Activated naive CD4-positive, alpha-beta T cell treated with anti-CD3 and anti-CD28 coated beads, Interleukin-2, amount 50 U/mL, for 72 hours (primary cell): ENCODE data around the gene ROR2. TPM values are rescaled to one million over a fixed set of nuclear protein-coding genes. Genes with fewer than 3 reads are reported as not detected.
A peak's percentile ranks its signal among the peaks of the same experiment; 100 is the strongest.

Experiments used
- ATAC-seq, 2 donors: fragments of 150-1000 bp; cut with Tn5 transposase; 2 replicates each; pipeline ENCODE4 v1.10.0; 2021; ENCODE audit warnings: mild to moderate bottlenecking in 2 of 2, moderate library complexity in 2 of 2
- DNase-seq, 2 donors: peaks; one replicate each; pipeline ENCODE4 v3.0.0; 2021 to 2022; ENCODE audit warnings: low spot score in 2 of 2
- H3K27ac Mint-ChIP-seq, 2 donors: one replicate each; pipeline ENCODE4 v1.8.0; 2022; ENCODE audit warnings: mild to moderate bottlenecking in 2 of 2, mixed read lengths in 2 of 2
- H3K36me3 Mint-ChIP-seq, 2 donors: one replicate each; pipeline ENCODE4 v1.8.0; 2022; ENCODE audit warnings: mixed read lengths in 2 of 2
- H3K9me3 Mint-ChIP-seq, 2 donors: one replicate each; pipeline ENCODE4 v1.8.0; 2022; ENCODE audit warnings: mixed read lengths in 2 of 2
- total RNA-seq, 2 donors: library from RNA; stranded (reverse); gene quantifications; one replicate each; pipeline ENCODE4 v1.2.3, GENCODE V29; 2022

Gene ROR2
- total RNA-seq, 2 donors from 2014 or later: not detected

DNA sequence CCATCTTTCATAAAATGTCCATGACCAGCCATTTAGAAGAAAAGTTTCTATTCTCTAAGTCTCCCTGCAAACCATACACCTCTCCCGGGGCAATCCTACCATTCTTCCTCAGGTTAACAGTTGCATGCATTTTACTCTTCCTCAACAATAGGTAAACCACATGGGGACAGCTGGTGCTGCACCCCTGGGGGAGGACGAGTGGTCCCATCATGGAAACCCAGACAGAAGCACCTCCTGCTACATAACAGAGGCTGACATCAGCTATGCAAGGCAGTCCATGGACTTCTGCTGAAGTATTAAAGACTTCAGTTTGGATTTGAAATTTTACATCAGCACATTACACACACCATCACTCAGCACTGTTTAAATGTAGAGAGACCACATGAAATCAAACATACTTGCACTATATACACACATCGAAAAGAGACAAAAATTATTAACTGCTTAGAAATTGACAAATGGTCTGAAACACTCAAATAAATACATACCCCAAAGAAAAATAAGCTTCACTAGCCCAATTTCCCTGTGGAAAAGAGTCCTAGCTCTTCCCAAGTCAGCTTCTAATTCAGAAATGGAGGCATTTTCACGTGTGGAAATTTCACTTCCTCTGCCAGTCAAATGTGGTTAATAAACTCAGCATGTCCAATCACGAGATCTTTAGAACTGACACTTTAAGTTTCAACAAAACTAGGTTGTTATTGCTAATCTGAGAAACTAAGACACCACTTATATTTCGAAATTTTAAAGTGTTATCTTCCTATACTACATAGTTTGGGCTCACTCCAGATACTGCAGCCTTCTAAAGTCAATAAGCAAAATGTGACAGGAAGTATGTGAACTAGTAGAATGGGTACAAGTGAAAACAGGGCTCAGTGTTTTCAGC is 173.4 kb downstream of the ROR2 start:
- ATAC-seq (no peak), DNase-seq (no peak)
- Mint-ChIP-seq H3K27ac (no peak overlapping the region), H3K9me3 (no peaks in the 10 kb centered on the region), H3K36me3 (no peaks in the 10 kb centered on the region)

DNA sequence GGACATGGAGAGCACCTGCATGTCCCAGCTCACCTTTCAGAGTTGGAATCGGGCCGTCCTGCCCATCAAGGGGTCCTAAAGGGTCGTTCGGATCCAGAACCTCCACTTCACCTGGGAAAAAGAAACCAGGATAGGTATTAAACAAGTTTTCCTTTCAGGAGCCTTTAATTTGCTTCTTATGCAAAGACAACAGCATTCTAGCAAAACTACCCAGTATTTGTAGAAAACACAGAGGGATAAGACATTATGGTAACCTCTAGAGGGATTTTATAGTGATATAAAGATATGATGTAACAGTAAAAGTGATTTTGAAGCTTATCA is 174.4 kb downstream of the ROR2 start:
- H3K27ac Mint-ChIP-seq: no peak overlapping the region
- H3K36me3 Mint-ChIP-seq: no peaks in the 10 kb centered on the region
- DNase-seq: no peak
- H3K9me3 Mint-ChIP-seq: no peaks in the 10 kb centered on the region
- ATAC-seq: no peak

DNA sequence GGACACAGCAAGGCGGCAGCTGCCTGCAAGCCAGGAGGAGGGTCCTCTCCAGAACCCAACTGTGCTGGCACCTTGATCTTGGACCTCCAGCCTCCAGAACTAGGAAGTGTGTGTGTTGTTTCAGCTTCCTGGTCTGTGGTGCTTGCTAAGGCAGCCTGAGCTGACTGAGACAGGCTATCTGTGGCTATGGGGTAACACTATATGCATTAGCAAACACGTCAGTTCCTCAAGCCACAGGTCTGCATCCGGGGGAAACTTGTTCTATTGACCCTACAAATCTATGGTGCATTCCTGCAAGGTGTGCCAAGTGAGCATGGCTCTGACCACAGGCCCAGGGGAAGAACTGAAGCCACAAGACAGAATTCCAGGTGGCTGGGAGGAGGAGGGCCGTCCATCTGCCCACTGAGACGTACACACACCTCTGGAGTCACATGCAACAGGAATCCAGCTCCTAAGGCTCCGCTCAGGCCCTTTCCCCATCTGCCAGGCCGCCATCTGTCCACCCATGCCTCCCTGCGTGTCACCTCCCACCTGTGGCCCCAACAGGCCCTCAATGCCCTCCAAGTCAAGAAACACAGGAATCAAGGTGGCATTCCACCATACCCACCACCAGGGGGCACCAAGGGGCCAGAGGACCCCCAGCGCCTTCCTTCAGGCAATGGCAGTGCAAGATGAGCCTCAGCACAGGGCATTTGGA is 174.9 kb downstream of the ROR2 start:
- ATAC-seq (peak; percentile 46 to 63), DNase-seq (peak in 1 of 2 donors; percentile 76)
- H3K9me3 Mint-ChIP-seq: no peaks in the 10 kb centered on the region
- H3K36me3 Mint-ChIP-seq: no peaks in the 10 kb centered on the region
- no peak overlapping the region for H3K27ac Mint-ChIP-seq

DNA sequence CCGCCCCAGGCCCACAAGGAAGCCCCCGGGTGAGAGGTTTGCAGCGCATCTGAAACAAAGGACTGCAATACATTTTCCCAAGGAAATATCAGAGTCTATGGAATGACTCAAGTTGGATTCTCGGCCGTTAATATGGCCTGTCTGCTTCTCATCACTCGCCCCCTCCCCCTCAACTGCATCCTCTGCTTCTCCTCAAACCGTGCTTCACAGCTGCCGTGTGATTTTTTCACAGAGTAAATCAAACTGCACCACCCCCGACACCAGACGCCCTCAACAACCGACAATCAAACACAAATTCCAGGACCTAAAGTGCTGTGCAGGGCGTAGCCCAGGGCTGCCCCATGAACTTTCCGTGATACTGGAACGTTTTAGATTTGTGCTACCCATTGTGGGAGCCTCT is 176.9 kb downstream of the ROR2 start:
- Mint-ChIP-seq H3K9me3 (no peaks in the 10 kb centered on the region), H3K36me3 (no peaks in the 10 kb centered on the region), H3K27ac (no peak overlapping the region)
- no peak for DNase-seq
- no peak for ATAC-seq

DNA sequence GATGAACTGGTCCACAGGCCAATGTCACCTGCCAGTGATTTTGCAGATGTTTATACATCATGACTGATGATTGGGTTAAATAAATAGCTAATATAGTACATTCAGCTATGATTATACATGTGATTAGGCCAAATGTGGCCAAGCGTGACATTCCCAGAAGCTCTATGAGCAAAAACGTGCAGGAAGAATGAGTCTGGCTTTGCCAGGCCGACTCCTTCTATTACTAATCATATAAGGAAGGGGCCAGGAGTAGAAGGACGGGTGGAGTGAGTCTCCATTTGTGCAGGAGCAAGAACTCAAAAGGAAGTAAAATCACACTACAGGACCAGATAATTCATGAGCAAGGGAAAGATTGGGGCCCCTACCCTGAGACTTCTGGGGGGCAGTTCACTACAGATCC is 178.2 kb downstream of the ROR2 start:
- H3K27ac Mint-ChIP-seq: no peak overlapping the region
- no peaks in the 10 kb centered on the region for H3K9me3 Mint-ChIP-seq
- ATAC-seq (no peak), DNase-seq (no peak)
- no peaks in the 10 kb centered on the region for H3K36me3 Mint-ChIP-seq

DNA sequence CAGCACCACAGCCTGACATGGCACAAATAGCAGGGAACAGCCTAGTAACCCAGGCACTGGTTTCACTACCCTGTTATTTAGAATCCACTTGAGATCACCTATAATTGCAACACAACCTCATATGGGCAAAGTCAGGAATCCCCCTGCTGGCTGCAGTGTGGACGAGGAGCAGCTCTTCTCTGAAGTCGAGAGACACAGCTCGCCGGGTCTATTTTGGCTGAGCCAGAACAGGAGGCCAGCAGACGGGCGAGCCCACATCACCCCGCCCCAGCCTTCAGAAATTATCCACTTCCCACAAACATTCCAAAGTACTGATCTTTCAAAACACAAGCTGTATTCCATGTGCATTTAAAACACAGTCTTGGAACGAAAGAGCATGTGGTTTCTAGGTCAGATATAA is 179.0 kb downstream of the ROR2 start:
- H3K9me3 Mint-ChIP-seq: no peaks in the 10 kb centered on the region
- H3K36me3 Mint-ChIP-seq: no peaks in the 10 kb centered on the region
- no peak for DNase-seq
- no peak for ATAC-seq
- no peak overlapping the region for H3K27ac Mint-ChIP-seq

DNA sequence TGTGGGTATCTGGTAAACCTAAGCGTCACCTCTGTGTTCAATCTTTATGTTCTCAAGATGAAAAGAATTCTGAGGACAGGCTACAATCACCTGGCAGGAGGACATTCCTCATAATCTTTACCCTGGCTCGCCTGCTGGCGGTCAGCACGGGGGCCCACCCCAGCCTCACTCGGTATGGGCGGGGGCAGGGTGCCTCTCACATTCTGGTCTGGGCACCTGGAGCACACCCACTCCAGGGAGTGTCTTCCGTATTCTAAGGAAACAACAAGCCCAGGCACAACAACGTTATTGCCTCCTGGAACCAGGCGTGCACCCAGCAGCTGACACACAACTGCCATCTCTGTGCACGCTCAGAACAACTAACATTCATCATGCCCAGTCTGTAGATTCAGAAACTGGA is 179.8 kb downstream of the ROR2 start:
- Mint-ChIP-seq H3K36me3 (no peaks in the 10 kb centered on the region), H3K9me3 (peaks cover 0 to under 1% of the 10 kb centered on the region in 2 donors), H3K27ac (no peak overlapping the region)
- DNase-seq: no peak
- ATAC-seq: no peak

DNA sequence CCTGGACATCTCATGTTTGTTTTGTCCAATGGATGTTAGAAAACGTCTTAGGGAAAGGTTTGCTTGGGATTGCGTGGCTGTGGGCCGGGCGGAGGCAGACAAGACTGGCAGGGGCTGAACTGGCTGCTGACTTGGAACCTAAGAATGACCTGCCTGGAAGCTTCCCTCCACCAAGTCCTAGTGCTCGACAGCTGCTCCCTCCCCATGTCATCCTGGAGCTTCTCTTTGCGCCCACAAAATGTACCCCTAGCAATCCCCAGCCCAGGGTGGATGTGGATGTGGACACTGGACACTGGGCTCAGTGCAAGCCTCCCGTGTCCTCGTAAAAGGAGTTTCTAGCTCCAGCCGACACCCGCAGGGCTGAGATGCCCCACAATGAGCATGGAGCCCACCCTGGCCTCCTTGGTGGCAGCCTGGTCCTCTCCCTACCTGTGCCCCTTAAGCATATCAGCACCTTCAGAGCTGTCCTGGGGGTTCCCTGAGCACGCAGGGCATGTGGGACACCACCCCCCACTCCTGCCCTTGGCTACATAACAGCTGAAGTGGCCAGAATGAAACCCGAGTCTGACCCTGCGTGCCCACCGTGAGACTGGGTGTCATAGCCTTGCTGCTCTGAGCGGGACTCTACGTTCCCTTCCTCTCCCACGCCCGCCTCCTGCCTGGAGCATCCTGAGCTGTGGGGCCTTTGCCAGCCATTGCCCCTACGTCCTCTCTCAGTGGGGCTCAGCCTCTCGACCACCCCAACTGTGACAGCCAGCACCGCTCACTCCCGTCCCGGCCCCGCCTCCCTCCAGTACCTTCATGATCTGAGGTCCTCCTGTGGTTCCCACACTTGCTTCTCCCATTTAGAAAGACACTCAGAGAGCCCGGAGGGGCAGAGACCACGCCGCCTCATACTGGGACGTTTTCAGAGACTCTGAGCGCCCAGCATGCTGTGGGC is 180.8 kb downstream of the ROR2 start:
- no peak overlapping the region for H3K27ac Mint-ChIP-seq
- ATAC-seq (no peak), DNase-seq (no peak)
- H3K9me3 Mint-ChIP-seq: peaks cover 0 to 3% of the 10 kb centered on the region in 2 donors
- no peaks in the 10 kb centered on the region for H3K36me3 Mint-ChIP-seq

DNA sequence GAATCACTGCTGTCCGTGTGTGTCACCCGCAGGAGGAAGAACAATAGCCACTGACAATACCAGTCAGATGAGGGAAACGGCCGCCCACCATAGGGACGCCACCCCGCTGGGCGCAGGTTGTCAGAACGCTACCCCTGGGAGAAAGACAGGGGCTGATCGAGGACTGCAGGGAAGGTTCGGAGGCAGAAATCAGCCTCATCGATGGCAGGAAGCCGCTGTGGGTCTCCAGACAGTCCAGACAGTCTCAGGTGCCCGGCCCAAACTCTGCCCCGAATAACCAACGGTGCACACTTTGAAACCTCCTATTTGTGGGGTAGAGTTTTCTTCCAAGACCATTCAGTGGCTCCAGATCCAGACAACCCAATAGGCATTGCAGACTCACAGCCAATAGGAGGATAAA is 181.5 kb downstream of the ROR2 start:
- no peaks in the 10 kb centered on the region for H3K36me3 Mint-ChIP-seq
- H3K27ac Mint-ChIP-seq: no peak overlapping the region
- ATAC-seq (no peak), DNase-seq (no peak)
- peaks cover 0 to 3% of the 10 kb centered on the region in 2 donors for H3K9me3 Mint-ChIP-seq

DNA sequence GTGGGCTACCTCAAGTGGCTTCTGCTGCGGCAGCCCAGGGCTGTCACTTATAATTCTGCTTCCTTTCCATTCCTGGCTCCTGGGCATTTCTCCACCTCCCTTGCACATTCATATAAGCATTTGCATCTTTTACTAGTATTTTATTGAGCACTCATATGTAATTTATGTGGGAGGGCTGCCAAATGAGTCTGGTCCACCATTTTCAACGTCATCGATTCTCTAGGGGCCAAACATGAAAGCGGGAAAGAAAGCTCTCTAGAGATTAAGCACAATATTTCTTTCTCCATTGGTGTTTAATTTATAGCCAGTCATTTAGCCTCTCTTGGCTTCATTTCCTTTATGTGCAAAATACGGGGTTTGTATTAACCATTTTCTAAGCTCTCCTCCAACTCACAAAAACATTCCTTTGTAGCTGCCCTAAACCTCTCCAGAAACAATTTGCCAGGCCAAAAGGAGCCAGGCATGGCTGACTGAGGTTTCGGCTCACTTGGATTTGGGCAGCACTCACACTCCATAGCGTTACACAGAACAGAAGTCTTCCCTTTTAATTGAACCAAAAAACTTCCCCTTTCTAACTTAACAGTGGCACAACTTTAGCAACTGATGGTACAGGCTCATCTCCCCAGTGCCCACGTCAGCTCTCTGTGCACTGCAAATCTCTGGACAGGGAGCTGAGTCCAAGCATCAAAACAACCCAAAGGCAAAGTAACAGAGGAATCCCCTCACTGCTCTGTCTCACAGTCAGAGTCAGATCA is 183.5 kb downstream of the ROR2 start:
- ATAC-seq: no peak
- H3K36me3 Mint-ChIP-seq: peaks cover 0 to 6% of the 10 kb centered on the region in 2 donors
- H3K27ac Mint-ChIP-seq: no peak overlapping the region
- H3K9me3 Mint-ChIP-seq: peaks cover 5 to 8% of the 10 kb centered on the region in 2 donors
- DNase-seq: no peak

DNA sequence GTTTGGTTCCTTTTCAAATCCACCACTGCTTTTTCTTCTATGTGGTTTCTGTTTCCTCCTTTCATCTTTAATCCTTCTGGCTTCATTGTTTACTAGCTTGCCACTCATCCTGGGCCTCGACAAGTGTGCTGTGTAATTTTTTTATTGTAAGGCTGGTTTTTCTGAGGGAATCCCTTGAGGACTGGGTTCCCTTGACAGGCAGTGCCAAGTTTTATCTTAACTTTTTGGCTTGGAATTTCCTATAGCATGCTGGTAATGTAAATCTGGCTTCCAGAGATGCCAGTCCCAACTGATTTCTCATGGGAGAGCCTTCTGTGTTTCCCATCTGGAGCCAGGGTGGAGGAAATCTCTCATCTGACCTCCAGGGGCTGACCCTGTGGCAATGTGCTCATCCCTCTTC is 184.7 kb downstream of the ROR2 start:
- no peak for DNase-seq
- H3K9me3 Mint-ChIP-seq: peaks cover 5 to 8% of the 10 kb centered on the region in 2 donors
- no peak overlapping the region for H3K27ac Mint-ChIP-seq
- peaks cover 0 to 6% of the 10 kb centered on the region in 2 donors for H3K36me3 Mint-ChIP-seq
- no peak for ATAC-seq

DNA sequence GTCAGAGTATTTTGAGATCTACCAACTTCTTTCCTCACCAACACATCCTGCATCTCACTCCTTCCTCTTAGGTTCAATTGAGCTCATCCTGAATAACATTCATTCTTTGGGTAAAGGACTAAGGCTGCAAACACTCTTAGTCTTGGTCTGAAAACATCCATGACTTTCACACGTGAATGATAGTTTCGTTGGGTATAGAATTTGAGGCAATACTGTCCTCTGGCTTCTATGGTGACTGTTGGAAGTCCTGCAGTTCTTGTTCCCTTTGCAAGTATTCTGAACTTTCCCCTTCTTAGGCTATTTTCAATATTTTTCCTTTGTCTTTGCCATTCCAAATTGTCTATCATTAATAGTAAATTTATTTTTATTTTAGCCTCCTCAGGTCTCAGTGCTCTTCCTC is 185.4 kb downstream of the ROR2 start:
- Mint-ChIP-seq H3K27ac (no peak overlapping the region), H3K9me3 (peaks cover 5 to 8% of the 10 kb centered on the region in 2 donors), H3K36me3 (peaks cover 0 to 6% of the 10 kb centered on the region in 2 donors)
- DNase-seq: no peak
- ATAC-seq: no peak

DNA sequence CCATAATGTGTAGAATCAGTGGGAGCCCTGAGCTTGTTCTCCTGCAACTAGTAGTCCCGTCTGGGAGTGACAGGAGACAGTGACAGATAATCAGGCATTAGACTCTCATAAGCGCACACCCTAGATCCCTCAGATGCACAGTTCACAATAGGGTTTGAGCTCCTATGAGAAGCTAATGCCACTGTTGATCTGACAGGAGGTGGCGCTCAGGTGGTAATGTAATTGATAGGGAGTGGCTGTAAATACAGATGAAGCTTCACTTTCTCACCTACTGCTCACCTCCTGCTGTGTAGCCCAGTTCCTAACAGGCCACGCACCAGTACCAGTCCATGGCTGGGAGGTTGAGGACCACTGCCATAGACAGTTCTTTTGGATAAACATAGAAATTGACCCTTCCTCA is 188.7 kb downstream of the ROR2 start:
- no peak for DNase-seq
- no peak for ATAC-seq
- peaks cover 5 to 8% of the 10 kb centered on the region in 2 donors for H3K9me3 Mint-ChIP-seq
- H3K27ac Mint-ChIP-seq: no peak overlapping the region
- H3K36me3 Mint-ChIP-seq: peaks cover 0 to 6% of the 10 kb centered on the region in 2 donors

DNA sequence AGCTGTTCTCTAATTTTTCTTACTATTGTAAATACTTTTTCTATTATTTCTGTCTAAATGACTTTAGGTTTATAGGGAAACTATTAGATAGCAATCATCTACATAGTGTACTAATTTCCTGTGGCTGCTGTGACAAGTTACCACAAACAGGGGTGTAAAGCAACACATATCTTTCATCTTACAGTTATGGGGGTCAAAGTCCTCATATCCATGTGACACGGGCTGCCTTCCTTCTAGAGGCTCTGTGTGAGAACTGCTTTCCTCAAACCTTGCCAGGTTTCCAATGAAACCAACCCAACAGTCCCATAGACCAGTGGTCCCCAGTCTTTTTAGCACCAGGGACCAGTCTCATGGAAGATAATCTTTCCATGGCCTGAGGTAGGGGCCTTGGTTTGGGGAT is 189.1 kb downstream of the ROR2 start:
- no peak for ATAC-seq
- Mint-ChIP-seq H3K9me3 (peaks cover 5 to 8% of the 10 kb centered on the region in 2 donors), H3K27ac (no peak overlapping the region), H3K36me3 (peaks cover 0 to 6% of the 10 kb centered on the region in 2 donors)
- no peak for DNase-seq

DNA sequence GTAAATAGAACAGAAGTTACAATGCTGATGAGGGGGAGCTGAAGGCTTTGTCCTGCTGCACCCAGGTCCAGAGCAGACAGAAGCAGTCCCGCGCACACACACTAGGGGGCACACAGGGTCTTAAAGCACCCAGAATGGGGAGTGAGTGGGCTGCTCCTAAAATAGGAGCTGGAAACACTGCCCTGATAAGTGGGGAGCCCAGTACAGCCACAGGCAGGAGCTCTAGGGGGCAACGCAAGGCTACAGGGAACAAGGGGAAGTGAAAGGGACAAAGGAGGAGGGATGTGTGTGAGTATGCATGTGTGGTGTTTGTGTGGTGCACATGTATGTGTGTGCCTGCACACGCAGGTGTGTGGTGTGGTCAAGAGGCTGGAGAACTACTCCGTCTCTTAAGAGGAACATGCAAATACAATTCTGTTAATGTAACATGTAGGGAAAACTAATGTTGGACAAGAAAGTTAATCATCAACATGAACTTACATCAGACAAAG is 191.5 kb downstream of the ROR2 start:
- H3K9me3 Mint-ChIP-seq: peaks cover 5% of the 10 kb centered on the region in 2 donors
- ATAC-seq (peak in 1 of 2 donors; percentile 48), DNase-seq (peak in 1 of 2 donors; percentile 55)
- peaks cover 0 to 6% of the 10 kb centered on the region in 2 donors for H3K36me3 Mint-ChIP-seq
- no peak overlapping the region for H3K27ac Mint-ChIP-seq

DNA sequence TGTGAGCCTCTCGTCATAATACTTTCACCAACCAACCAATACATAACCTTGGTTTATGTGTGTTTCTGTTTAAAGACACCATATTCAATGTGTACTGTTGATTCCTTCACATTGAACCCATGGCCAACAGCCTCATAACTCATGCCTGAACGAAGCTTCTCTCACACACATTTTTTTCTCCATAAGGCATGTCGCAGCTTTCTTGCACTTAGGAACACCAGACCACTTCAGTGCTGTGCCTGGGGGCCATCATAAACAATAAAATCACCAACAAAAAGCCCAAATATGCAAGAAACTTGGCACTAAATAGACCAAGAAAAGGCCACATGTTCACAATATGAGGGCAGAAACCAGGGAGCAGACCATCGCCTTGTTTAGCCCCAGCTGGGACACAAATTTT is 192.2 kb downstream of the ROR2 start:
- peaks cover 5% of the 10 kb centered on the region in 2 donors for H3K9me3 Mint-ChIP-seq
- H3K36me3 Mint-ChIP-seq: peaks cover 0 to 6% of the 10 kb centered on the region in 2 donors
- no peak overlapping the region for H3K27ac Mint-ChIP-seq
- DNase-seq: no peak
- no peak for ATAC-seq
